Epithelial cell of proximal tubule (primary cell): ENCODE data around the gene SLIT2. TPM values are rescaled to one million over a fixed set of nuclear protein-coding genes. Genes with fewer than 3 reads are reported as not detected.

Experiments
- DNase-seq: peaks from one replicate; pipeline ENCODE4 v3.0.0-alpha.2; 2011; ENCODE audit warnings: low read depth
- H3K4me3 ChIP-seq: 2 replicates; pipeline ENCODE4 v1.5.1; 2011; ENCODE audit warnings: low read depth, mild to moderate bottlenecking, low read length
- total RNA-seq: library from RNA; depleted of rRNA; stranded (reverse); fragments of >200 nt; gene quantifications from 2 replicates; pipeline ENCODE4 v1.2.3, GENCODE V29; 2015
- TF ChIP-seq, protein P1 (sequence below): conservative IDR thresholded peaks from 2 replicates; pipeline ENCODE4 v1.5.1; 2012; ENCODE audit warnings: low read depth, mild to moderate bottlenecking, low read length

SLIT2 gene
- total RNA-seq, 1 donor from 2014 or later, result 1.4 TPM

GRCh38 chr4:20273793-20274192 is 22.1 kb downstream of the SLIT2 start:
- TF ChIP-seq, protein P1, sequence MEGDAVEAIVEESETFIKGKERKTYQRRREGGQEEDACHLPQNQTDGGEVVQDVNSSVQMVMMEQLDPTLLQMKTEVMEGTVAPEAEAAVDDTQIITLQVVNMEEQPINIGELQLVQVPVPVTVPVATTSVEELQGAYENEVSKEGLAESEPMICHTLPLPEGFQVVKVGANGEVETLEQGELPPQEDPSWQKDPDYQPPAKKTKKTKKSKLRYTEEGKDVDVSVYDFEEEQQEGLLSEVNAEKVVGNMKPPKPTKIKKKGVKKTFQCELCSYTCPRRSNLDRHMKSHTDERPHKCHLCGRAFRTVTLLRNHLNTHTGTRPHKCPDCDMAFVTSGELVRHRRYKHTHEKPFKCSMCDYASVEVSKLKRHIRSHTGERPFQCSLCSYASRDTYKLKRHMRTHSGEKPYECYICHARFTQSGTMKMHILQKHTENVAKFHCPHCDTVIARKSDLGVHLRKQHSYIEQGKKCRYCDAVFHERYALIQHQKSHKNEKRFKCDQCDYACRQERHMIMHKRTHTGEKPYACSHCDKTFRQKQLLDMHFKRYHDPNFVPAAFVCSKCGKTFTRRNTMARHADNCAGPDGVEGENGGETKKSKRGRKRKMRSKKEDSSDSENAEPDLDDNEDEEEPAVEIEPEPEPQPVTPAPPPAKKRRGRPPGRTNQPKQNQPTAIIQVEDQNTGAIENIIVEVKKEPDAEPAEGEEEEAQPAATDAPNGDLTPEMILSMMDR, result no peak
- H3K4me3 ChIP-seq, result no peak overlapping the region
- no peak for DNase-seq

DNA sequence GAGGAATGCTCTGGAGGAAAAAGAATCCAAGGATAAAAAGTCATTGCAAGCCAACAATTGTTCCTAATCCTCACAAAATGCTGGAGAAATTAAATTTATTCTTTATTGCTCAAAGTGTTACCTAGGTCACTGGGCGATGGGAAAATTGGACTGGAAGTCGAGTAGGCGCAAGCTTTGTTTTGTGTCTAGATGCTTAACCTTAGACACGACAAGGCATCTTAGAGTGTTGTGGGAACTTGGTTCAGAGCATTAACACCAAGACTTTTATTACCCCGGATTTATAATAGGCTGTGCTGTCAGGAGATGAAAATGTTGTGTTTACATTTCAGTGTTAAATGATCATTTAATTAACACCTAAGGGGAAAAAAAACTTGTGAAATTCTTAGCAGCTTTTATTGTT is 25.1 kb downstream of the SLIT2 start:
- no peak overlapping the region for H3K4me3 ChIP-seq
- TF ChIP-seq, protein P1, result no peak
- DNase-seq, result no peak

DNA sequence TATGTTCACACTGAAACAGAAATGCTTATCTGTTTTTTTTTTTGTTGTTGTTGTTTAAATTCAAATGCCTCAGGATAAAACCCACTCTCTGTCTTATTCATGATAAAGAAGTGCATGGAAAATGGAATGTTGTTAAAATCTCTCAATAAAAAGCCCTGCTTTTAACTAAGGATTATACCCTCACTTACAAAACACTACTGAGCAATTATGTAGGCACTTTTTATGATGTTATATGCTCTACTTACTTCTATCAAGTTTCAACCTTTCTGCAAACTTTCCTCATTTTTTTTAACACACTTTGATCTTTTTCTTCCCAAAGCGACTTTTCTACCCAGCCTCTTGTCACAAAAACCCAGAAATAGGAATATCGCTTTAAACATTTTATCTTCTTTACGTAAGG is 26.5 kb downstream of the SLIT2 start:
- DNase-seq, result no peak
- TF ChIP-seq, protein P1, result no peak
- H3K4me3 ChIP-seq, result no peak overlapping the region

GRCh38 chr4:20279381-20279780 is 27.7 kb downstream of the SLIT2 start:
- TF ChIP-seq, protein P1, result no peak
- DNase-seq, result no peak
- no peak overlapping the region for H3K4me3 ChIP-seq

- TF ChIP-seq, protein P1, result no peak
- DNase-seq, result no peak
- H3K4me3 ChIP-seq, result no peak overlapping the region
These were observed 29.7 kb downstream of the SLIT2 start for GRCh38 chr4:20281453-20281852.

DNA sequence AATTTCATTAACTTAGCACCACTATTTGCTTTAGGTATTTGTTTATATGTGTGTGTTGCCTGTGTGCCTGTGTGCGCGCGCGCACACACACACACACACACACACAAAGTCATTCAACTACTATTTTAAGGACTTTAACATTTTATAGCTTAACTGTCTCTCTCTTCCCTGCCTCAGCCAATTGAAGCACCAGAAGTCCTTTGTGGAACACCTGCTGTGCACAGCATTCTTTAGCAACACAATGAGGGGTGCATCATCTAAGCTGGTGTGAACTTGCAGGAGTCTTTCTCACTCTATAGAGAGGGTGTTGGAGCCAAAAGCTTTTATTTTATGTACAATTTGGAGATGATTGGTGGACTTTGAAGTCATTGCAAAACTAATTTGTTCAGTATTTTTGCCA is 31.3 kb downstream of the SLIT2 start:
- no peak overlapping the region for H3K4me3 ChIP-seq
- TF ChIP-seq, protein P1, result no peak
- DNase-seq, result no peak

GRCh38 chr4:20284990-20285389 is 33.3 kb downstream of the SLIT2 start:
- H3K4me3 ChIP-seq, result no peak overlapping the region
- TF ChIP-seq, protein P1, result no peak
- DNase-seq, result peak; percentile 45
